A549 (cell line): Measurements from ENCODE around the gene OPRM1. TPM values are rescaled to one million over a fixed set of nuclear protein-coding genes. Genes with fewer than 3 reads are reported as not detected.

Source experiments
- ATAC-seq, 2 experiments: fragments of 200-7000 bp in 1 of 2; fragments of >200 bp in 1 of 2; cut with Nextera tagmentation in 1 of 2; cut with Tn5 transposase in 1 of 2; 3 replicates each; pipeline versions ENCODE4 v1.8.0 to v1.9.1; 2018 to 2020; ENCODE audit warnings: mild to moderate bottlenecking in 1 of 2, moderate library complexity in 1 of 2
- CTCF ChIA-PET: fragments of 300-600 bp; sonication (Branson Sonifier 250); formaldehyde crosslinking; extraction: SDS; loops from one replicate; lab custom pipeline; 2021; ENCODE audit warnings: antibody characterized with exemption, inconsistent platforms; lab: Yijun Ruan, JAX
- POLR2A ChIA-PET: fragments of 350-600 bp; formaldehyde crosslinking; extraction: SDS; loops from one replicate; lab custom pipeline; 2021; ENCODE audit warnings: antibody characterized with exemption, inconsistent platforms; lab: Yijun Ruan, JAX
- DNase-seq, 2 experiments: peaks; one replicate each; pipeline versions ENCODE4 v3.0.0 to v3.0.0-alpha.2; 2011 to 2016; ENCODE audit warnings: low read depth in 1 of 2, low spot score in 1 of 2
- FAIRE-seq: peaks from 2 replicates; lab custom pipeline; 2011; peaks lifted over from hg19 to GRCh38; lab: Jason Lieb, UNC
- H3K27ac ChIP-seq, 2 experiments: fragments of >200 bp; sonication (Bioruptor Twin); formaldehyde crosslinking; 3 replicates each; pipeline ENCODE4 v1.5.1; 2016 to 2017
- H3K4me1 ChIP-seq: fragments of >200 bp; sonication (Bioruptor Twin); formaldehyde crosslinking; 3 replicates; pipeline ENCODE4 v1.6.1; 2016
- H3K4me2 ChIP-seq: fragments of >200 bp; sonication (Bioruptor Twin); formaldehyde crosslinking; 3 replicates; pipeline ENCODE4 v1.6.1; 2016
- H3K4me3 ChIP-seq: fragments of >200 bp; sonication (Bioruptor Twin); formaldehyde crosslinking; 3 replicates; pipeline ENCODE4 v1.5.1; 2016
- H3K9me3 ChIP-seq: fragments of >200 bp; sonication (Bioruptor Twin); formaldehyde crosslinking; 3 replicates; pipeline ENCODE4 v1.6.1; 2016
- BHLHE40 ChIP-seq: IDR thresholded peaks from 2 replicates; pipeline ENCODE4 v1.6.1; 2012; ENCODE audit warnings: low read depth, low read length, inconsistent platforms
- EHF ChIP-seq: fragments of 250-450 bp; sonication (Bioruptor Pico); IDR thresholded peaks from 2 replicates; pipeline ENCODE4 v1.5.0; 2020; ENCODE audit warnings: mild to moderate bottlenecking
- ESRRA ChIP-seq: fragments of 150-350 bp; IDR thresholded peaks from 2 replicates; pipeline ENCODE4 v1.6.1; 2014; ENCODE audit warnings: mild to moderate bottlenecking, low read length, borderline replicate concordance
- FOXS1 ChIP-seq: fragments of 250-450 bp; sonication (Bioruptor Pico); IDR thresholded peaks from 2 replicates; pipeline ENCODE4 v1.5.0; 2020; ENCODE audit warnings: mild to moderate bottlenecking, moderate library complexity
- GATA3 ChIP-seq: IDR thresholded peaks from 2 replicates; pipeline ENCODE4 v1.6.1; 2012; ENCODE audit warnings: borderline replicate concordance
- HDAC2 ChIP-seq: fragments of 200-600 bp; sonication (generic); IDR thresholded peaks from 2 replicates; pipeline ENCODE4 v1.6.1; 2016
- HEYL ChIP-seq: fragments of 250-450 bp; sonication (Bioruptor Pico); IDR thresholded peaks from 2 replicates; pipeline ENCODE4 v1.8.0; 2021; ENCODE audit warnings: mild to moderate bottlenecking, moderate library complexity
- HOXA7 ChIP-seq: fragments of 250-450 bp; sonication (Bioruptor Pico); IDR thresholded peaks from 2 replicates; pipeline ENCODE4 v1.5.0; 2020; ENCODE audit warnings: mild to moderate bottlenecking, moderate library complexity
- JUNB ChIP-seq: fragments of >200 bp; sonication (Bioruptor Twin); formaldehyde crosslinking; IDR thresholded peaks from 2 replicates; pipeline ENCODE4 v1.6.1; 2016
- KDM5A ChIP-seq: fragments of 200-600 bp; sonication (generic); IDR thresholded peaks from 2 replicates; pipeline ENCODE4 v1.6.1; 2016; ENCODE audit warnings: antibody characterized with exemption, mild to moderate bottlenecking
- NFE2L2 ChIP-seq: fragments of 150-350 bp; conservative IDR thresholded peaks from 2 replicates; pipeline ENCODE4 v1.6.1; 2014; ENCODE audit warnings: low read length
- NR3C1 ChIP-seq: fragments of >200 bp; sonication (Bioruptor Twin); formaldehyde crosslinking; IDR thresholded peaks from 3 replicates; pipeline ENCODE4 v1.6.1; 2017
- PHF8 ChIP-seq: fragments of 200-600 bp; sonication (generic); IDR thresholded peaks from 2 replicates; pipeline ENCODE4 v1.6.1; 2016; ENCODE audit warnings: low read depth, mild to moderate bottlenecking, antibody characterized with exemption, moderate library complexity, borderline replicate concordance
- RARB ChIP-seq: fragments of 250-450 bp; sonication (Bioruptor Pico); IDR thresholded peaks from 2 replicates; pipeline ENCODE4 v1.8.0; 2021; ENCODE audit warnings: mild to moderate bottlenecking, moderate library complexity
- RCOR1 ChIP-seq: fragments of 150-350 bp; IDR thresholded peaks from 2 replicates; pipeline ENCODE4 v1.6.1; 2014; ENCODE audit warnings: antibody characterized with exemption, low read length, low read depth
- SMC3 ChIP-seq: fragments of >200 bp; sonication (Bioruptor Twin); formaldehyde crosslinking; IDR thresholded peaks from 3 replicates; pipeline ENCODE4 v1.6.1; 2018; ENCODE audit warnings: inconsistent platforms
- SREBF2 ChIP-seq: fragments of 450-650 bp; IDR thresholded peaks from 2 replicates; pipeline ENCODE4 v1.6.1; 2014; ENCODE audit warnings: mild to moderate bottlenecking, moderate library complexity
- ZFP36 ChIP-seq: fragments of 450-650 bp; IDR thresholded peaks from 2 replicates; pipeline ENCODE4 v1.6.1; 2014; ENCODE audit warnings: borderline replicate concordance; ENCODE audit not compliant: partially characterized antibody
- ZSCAN20 ChIP-seq: fragments of 250-450 bp; sonication (Bioruptor Pico); IDR thresholded peaks from 2 replicates; pipeline ENCODE4 v1.8.0; 2022; ENCODE audit warnings: mild to moderate bottlenecking, moderate library complexity
- WGBS: methylation state at CpG from one replicate; pipeline ENCODE4 v1.1.6; 2017; ENCODE audit errors: missing lambda C conversion rate; 5-methylcytosine and 5-hydroxymethylcytosine counted together
- polyA plus RNA-seq, 4 experiments: library from polyadenylated mRNA; depleted of rRNA in 3 of 4; stranded (reverse); fragments of >200 nt; fragmentation: RNase III in 1 of 4; extraction: RNeasy Plus Mini Kit Qiagen cat#74134 plus additional on column Dnase treatment in 1 of 4; gene quantifications; 2 replicates in 3 of 4; 3 replicates in 1 of 4; pipeline ENCODE4 v1.2.3, GENCODE V29; 2011 to 2017
- TF ChIP-seq, protein P1 (sequence below): fragments of >200 bp; sonication (Bioruptor Twin); formaldehyde crosslinking; IDR thresholded peaks from 2 replicates; pipeline ENCODE4 v1.6.1; 2016
- TF ChIP-seq, protein P2 (sequence below): fragments of >200 bp; sonication (Bioruptor Twin); formaldehyde crosslinking; IDR thresholded peaks from 3 replicates; pipeline ENCODE4 v1.5.1; 2016
- TF ChIP-seq, protein P3 (sequence below): fragments of 150-350 bp; IDR thresholded peaks from 2 replicates; pipeline ENCODE4 v1.6.1; 2014; ENCODE audit warnings: low read depth, mild to moderate bottlenecking, low read length
- TF ChIP-seq, protein P4 (sequence below): IDR thresholded peaks from 2 replicates; pipeline ENCODE4 v1.6.1; 2012
- TF ChIP-seq, protein P5 (sequence below): IDR thresholded peaks from 2 replicates; pipeline ENCODE4 v1.6.1; 2012

The OPRM1 gene
- polyA plus RNA-seq, 2 of the 4 experiments (the other 2 are of a cell fraction): not detected

GRCh38 chr6:154258064-154258757 is 219.2 kb downstream of the OPRM1 start:
- ATAC-seq (no peak), DNase-seq (no peak), FAIRE-seq (no peak)
- no peak for TF ChIP-seq HDAC2
- TF ChIP-seq ZFP36: no peak
- TF ChIP-seq ZSCAN20 (CRISPR knock-in tag): no peak
- no peak for TF ChIP-seq GATA3
- TF ChIP-seq HOXA7 (CRISPR knock-in tag): no peak
- no peak for TF ChIP-seq RCOR1
- no peak for TF ChIP-seq FOXS1 (CRISPR knock-in tag)
- TF ChIP-seq, protein P1, sequence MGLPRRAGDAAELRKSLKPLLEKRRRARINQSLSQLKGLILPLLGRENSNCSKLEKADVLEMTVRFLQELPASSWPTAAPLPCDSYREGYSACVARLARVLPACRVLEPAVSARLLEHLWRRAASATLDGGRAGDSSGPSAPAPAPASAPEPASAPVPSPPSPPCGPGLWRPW: no peak
- TF ChIP-seq, protein P2, sequence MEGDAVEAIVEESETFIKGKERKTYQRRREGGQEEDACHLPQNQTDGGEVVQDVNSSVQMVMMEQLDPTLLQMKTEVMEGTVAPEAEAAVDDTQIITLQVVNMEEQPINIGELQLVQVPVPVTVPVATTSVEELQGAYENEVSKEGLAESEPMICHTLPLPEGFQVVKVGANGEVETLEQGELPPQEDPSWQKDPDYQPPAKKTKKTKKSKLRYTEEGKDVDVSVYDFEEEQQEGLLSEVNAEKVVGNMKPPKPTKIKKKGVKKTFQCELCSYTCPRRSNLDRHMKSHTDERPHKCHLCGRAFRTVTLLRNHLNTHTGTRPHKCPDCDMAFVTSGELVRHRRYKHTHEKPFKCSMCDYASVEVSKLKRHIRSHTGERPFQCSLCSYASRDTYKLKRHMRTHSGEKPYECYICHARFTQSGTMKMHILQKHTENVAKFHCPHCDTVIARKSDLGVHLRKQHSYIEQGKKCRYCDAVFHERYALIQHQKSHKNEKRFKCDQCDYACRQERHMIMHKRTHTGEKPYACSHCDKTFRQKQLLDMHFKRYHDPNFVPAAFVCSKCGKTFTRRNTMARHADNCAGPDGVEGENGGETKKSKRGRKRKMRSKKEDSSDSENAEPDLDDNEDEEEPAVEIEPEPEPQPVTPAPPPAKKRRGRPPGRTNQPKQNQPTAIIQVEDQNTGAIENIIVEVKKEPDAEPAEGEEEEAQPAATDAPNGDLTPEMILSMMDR: no peak
- no peak for TF ChIP-seq SMC3
- no peak for TF ChIP-seq RARB (CRISPR knock-in tag)
- H3K4me3 ChIP-seq: no peak overlapping the region
- H3K4me2 ChIP-seq: no peak overlapping the region
- 0 out of 3 replicates have a peak, but pooled peaks cover 2% of the 10 kb centered on the region for H3K9me3 ChIP-seq
- no peaks in the 10 kb centered on the region for H3K4me1 ChIP-seq
- POLR2A ChIA-PET: no interaction called here
- CTCF ChIA-PET: no interaction called here
- 35% methylated on average over 4 of the region's 4 CpGs for WGBS
- no peak overlapping the region for H3K27ac ChIP-seq

DNA sequence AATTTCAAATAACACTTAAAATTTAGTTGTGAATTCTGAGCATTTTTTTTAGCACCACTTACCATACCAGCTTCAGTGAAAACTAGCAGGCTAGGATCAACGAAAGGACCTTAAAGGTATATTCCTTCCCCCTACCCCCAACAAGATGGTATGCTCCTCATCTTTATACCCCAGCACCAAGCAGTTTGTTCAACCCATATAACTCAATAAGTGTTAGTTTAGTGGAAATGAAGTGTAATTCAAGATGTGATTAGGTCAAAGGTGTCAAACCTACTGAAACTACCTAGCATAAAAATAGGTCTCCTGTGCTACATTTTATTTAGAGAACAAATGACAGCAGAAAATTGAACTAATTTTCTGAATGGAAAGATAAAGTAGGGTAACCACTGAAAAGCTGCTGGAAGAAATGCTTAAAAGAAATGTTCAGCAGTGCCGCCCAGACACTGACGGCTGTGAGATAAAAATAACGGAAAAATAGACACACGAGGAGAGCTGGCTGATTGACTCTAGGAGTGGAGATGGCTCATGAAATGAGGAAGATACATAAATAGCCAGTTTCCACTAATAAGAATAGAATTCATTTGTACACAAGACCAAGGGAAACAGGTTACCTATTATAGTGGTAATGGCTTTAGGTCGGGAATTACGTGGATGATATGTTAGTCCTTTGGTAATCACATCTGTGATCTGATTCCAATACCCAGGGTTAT is 222.8 kb downstream of the OPRM1 start:
- ATAC-seq (no peak), DNase-seq (no peak), FAIRE-seq (no peak)
- Histone ChIP-seq H3K9me3 (no peaks in the 10 kb centered on the region), H3K4me2 (no peak overlapping the region), H3K4me3 (no peak overlapping the region), H3K27ac (no peak overlapping the region)
- POLR2A ChIA-PET: no interaction called here
- WGBS: 70% methylated on average over 7 of the region's 7 CpGs
- TF ChIP-seq EHF (CRISPR knock-in tag) (no peak), SMC3 (no peak), PHF8 (no peak), RARB (CRISPR knock-in tag) (no peak), SREBF2 (no peak), ESRRA (no peak), NR3C1 (no peak), JUNB (no peak), KDM5A (no peak), NFE2L2 (no peak), GATA3 (no peak), BHLHE40 (no peak), HEYL (CRISPR knock-in tag) (no peak)
- TF ChIP-seq, protein P3, sequence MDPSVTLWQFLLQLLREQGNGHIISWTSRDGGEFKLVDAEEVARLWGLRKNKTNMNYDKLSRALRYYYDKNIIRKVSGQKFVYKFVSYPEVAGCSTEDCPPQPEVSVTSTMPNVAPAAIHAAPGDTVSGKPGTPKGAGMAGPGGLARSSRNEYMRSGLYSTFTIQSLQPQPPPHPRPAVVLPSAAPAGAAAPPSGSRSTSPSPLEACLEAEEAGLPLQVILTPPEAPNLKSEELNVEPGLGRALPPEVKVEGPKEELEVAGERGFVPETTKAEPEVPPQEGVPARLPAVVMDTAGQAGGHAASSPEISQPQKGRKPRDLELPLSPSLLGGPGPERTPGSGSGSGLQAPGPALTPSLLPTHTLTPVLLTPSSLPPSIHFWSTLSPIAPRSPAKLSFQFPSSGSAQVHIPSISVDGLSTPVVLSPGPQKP: no peak
- TF ChIP-seq, protein P4, sequence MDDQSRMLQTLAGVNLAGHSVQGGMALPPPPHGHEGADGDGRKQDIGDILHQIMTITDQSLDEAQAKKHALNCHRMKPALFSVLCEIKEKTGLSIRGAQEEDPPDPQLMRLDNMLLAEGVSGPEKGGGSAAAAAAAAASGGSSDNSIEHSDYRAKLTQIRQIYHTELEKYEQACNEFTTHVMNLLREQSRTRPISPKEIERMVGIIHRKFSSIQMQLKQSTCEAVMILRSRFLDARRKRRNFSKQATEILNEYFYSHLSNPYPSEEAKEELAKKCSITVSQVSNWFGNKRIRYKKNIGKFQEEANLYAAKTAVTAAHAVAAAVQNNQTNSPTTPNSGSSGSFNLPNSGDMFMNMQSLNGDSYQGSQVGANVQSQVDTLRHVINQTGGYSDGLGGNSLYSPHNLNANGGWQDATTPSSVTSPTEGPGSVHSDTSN: no peak
- TF ChIP-seq, protein P5, sequence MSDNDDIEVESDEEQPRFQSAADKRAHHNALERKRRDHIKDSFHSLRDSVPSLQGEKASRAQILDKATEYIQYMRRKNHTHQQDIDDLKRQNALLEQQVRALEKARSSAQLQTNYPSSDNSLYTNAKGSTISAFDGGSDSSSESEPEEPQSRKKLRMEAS: no peak
- TF ChIP-seq, all 56 proteins: peak for 0
- no peaks in the 10 kb centered on the region for H3K4me1 ChIP-seq
- CTCF ChIA-PET: interaction anchor here (1.6 kb wide), 1 partner anchor 15 kb away, joined by 3 read pairs; no protein-coding TSS in a partner anchor
